GM12892 (cell line): ENCODE measurements around the gene SLC24A3.

ENCODE experiments used
- POLR2AphosphoS5 ChIP-seq: IDR thresholded peaks from 2 replicates; pipeline ENCODE4 v1.6.1; 2011; ENCODE audit warnings: low read depth, low read length, control low read depth
- TAF1 ChIP-seq: IDR thresholded peaks from 2 replicates; pipeline ENCODE4 v1.6.1; 2011; ENCODE audit warnings: low read depth, mild to moderate bottlenecking, control low read depth, low read length, borderline replicate concordance

- TF ChIP-seq POLR2AphosphoS5 (no peak), TAF1 (no peak)
Measured at GRCh38 chr20:19648024-19648423, 435.6 kb downstream of the SLC24A3 start.
